SHP77 treated with DMSO at 0.1 percent for 48 hours (cell line): ENCODE results near the gene ZNF496.
"Not testable (repeated sequence)": the region's sequence is repeated elsewhere in the genome, so short reads cannot be mapped to it uniquely, and the experiment has no call there.

Experiments used
- DNase-seq: peaks from one replicate; lab custom pipeline; 2025; lab: John Stamatoyannopoulos, UW

Gene ZNF496

GRCh38 chr1:247291833-247292561 lies 39.7 kb downstream of the ZNF496 start:
- DNase-seq, result no peak

- DNase-seq, result no peak
These were observed 40.5 kb downstream of the ZNF496 start for GRCh38 chr1:247291161-247291560.

- DNase-seq, result no peak
These were observed 41.1 kb downstream of the ZNF496 start for GRCh38 chr1:247290576-247290975.

GRCh38 chr1:247289274-247289892 lies 42.3 kb downstream of the ZNF496 start:
- not testable (repeated sequence) for DNase-seq

GRCh38 chr1:247288341-247288740 lies 43.3 kb downstream of the ZNF496 start:
- DNase-seq, result no peak

- no peak for DNase-seq
These were observed 44.2 kb downstream of the ZNF496 start for GRCh38 chr1:247287460-247287859.

- DNase-seq, result no peak
These were observed 45.5 kb downstream of the ZNF496 start for GRCh38 chr1:247286134-247286670.

GRCh38 chr1:247281001-247281574 lies 50.6 kb downstream of the ZNF496 start:
- DNase-seq, result no peak

GRCh38 chr1:247277191-247277590 lies 54.5 kb downstream of the ZNF496 start:
- no peak for DNase-seq

- DNase-seq, result no peak
These were observed 56.9 kb downstream of the ZNF496 start for GRCh38 chr1:247274605-247275256.

- no peak for DNase-seq
These were observed 58.7 kb downstream of the ZNF496 start for GRCh38 chr1:247273013-247273412.

- DNase-seq, result no peak
These were observed 61.7 kb downstream of the ZNF496 start for GRCh38 chr1:247270003-247270402.

GRCh38 chr1:247269133-247269532 lies 62.5 kb downstream of the ZNF496 start:
- DNase-seq, result no peak

- DNase-seq, result no peak
These were observed 63.1 kb downstream of the ZNF496 start for GRCh38 chr1:247268390-247269045.

GRCh38 chr1:247266053-247266452 lies 65.6 kb downstream of the ZNF496 start:
- DNase-seq, result no peak

- DNase-seq, result not testable (repeated sequence)
These were observed 75.9 kb downstream of the ZNF496 start, which contains the start of gene VN1R5 for GRCh38 chr1:247255772-247256171. Gene VN1R5 (plus strand): TSS chr1:247256072.

- DNase-seq, result no peak
These were observed 84.1 kb downstream of the ZNF496 start for GRCh38 chr1:247247568-247247967.
